ENCODE results near the gene SEH1L. TPM values are rescaled to one million over a fixed set of nuclear protein-coding genes. Genes with fewer than 3 reads are reported as not detected.

SEH1L gene
- total RNA-seq, 2 donors from 2014 or later = 7.9 to 23.9 TPM

DNA sequence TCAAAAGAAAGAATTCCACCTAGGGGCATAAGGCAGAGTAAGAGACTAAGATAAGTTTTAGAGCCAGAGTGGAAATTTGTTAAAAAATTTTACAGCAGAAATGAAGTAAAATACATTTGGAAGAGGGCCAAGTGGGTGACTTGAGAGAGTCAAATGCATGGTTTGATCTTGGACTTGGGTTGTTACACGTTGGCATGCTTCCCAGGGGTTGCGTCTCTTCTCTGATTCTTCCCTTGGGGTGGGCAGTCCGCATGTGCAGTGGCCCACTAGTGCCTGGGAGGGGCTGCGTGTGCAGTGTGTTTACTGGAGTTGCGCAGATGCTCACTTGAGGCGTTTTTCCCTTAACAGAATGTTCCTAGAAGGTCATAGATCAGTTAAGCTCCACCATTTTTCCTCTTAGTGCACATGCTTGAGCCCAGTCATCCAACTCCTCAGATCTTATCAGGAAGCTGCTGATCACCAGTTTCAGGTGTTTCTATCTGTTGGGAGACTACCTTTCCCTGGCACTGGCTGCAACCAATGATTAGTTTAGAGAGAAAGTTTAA, 13.1 kb downstream of the SEH1L start:
- intact Hi-C loops (cut with DNase I) = no loop called here
- Histone ChIP-seq H3K27ac (no peak overlapping the region), H3K27me3 (no peaks in the 10 kb centered on the region), H3K4me1 (no peaks in the 10 kb centered on the region), H3K9me3 (no peaks in the 10 kb centered on the region), H3K36me3 (replicated peaks in 1 of 2; ENCODE audit: insufficient read depth in 1 of 2, low read depth in 2 of 2) (peaks cover 0 to 12% of the 10 kb centered on the region in 2 donors), H3K4me3 (no peak overlapping the region)
- no peak for ATAC-seq
- TF ChIP-seq, protein P1, sequence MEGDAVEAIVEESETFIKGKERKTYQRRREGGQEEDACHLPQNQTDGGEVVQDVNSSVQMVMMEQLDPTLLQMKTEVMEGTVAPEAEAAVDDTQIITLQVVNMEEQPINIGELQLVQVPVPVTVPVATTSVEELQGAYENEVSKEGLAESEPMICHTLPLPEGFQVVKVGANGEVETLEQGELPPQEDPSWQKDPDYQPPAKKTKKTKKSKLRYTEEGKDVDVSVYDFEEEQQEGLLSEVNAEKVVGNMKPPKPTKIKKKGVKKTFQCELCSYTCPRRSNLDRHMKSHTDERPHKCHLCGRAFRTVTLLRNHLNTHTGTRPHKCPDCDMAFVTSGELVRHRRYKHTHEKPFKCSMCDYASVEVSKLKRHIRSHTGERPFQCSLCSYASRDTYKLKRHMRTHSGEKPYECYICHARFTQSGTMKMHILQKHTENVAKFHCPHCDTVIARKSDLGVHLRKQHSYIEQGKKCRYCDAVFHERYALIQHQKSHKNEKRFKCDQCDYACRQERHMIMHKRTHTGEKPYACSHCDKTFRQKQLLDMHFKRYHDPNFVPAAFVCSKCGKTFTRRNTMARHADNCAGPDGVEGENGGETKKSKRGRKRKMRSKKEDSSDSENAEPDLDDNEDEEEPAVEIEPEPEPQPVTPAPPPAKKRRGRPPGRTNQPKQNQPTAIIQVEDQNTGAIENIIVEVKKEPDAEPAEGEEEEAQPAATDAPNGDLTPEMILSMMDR (IDR thresholded peaks at IDR 0.05) = no peak
- TF ChIP-seq POLR2A (IDR thresholded peaks at IDR 0.05) = no peak
- no peak for DNase-seq
- 67 to 69% methylated on average over 5 to 6 of the region's 6 CpGs for WGBS, 2 donors

DNA sequence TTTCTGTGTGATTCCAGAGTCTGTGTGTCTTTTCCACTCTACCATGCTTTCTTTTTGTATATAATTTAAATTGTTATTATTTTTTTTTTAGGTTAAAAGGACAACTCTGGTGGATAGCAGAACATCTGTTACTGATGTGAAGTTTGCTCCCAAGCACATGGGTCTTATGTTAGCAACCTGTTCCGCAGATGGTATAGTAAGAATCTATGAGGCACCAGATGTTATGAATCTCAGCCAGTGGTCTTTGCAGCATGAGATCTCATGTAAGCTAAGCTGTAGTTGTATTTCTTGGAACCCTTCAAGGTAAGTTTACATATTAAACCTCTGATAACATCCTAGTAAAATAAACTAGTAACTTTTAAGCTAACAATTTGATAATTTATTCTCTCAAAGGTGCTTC, 15.3 kb downstream of the SEH1L start:
- DNase-seq = no peak

DNA sequence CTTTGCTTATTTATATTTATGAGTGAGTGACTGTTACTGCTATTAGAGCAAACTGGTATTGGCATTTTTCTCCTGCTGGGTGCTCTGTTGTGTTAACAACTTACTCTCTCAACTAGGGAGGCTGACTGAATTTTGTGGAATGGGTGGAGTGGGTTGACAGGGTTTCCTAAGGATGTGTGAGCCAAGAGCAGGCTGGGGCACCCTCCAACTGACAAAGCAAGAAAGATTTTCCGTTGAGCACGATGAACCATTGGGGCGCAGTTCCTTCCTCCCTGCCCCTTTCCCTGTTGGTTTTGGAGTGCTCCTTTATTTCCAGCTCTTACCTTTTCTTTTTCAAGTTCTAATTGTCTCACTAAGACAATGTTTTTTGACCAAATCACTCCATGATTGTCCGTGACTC, 20.3 kb downstream of the SEH1L start:
- intact Hi-C loops (cut with DNase I) = no loop called here
- H3K27me3 ChIP-seq = no peaks in the 10 kb centered on the region
- ATAC-seq = no peak

More for the DNA sequence above, 15.3 kb downstream of the SEH1L start:
- no peak overlapping the region for H3K27ac ChIP-seq
- no peaks in the 10 kb centered on the region for H3K4me1 ChIP-seq
- H3K27me3 ChIP-seq = no peaks in the 10 kb centered on the region
- no peak for ATAC-seq
- 54 to 64% methylated on average over 1 of the region's 1 CpG for WGBS, 2 donors
- intact Hi-C loops (cut with DNase I) = no loop called here
- TF ChIP-seq POLR2A (IDR thresholded peaks at IDR 0.05) = no peak
- TF ChIP-seq, protein P1 (IDR thresholded peaks at IDR 0.05) = no peak
- peaks cover 0 to 7% of the 10 kb centered on the region in 2 donors for H3K36me3 ChIP-seq (replicated peaks in 1 of 2; ENCODE audit: insufficient read depth in 1 of 2, low read depth in 2 of 2)
- no peak overlapping the region for H3K4me3 ChIP-seq
- H3K9me3 ChIP-seq = no peaks in the 10 kb centered on the region

DNA sequence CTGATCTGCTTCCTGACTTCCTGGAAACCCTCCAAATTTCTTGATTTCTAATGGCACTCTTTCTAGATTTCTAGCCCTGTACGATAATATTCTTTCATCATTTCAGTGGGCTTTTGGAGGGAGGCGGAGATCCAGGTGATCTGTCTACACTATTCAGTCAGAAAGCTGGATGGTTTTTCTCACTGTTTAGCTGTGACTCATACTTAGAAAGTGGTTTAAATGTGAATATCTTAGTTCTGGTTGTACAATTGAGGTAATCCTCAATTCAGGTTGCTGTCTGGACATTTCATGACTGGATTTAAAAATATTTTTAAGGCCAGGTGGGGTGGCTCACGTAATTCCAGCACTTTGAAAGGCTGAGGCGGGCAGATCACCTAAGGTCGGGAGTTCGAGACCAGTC, 20.8 kb downstream of the SEH1L start:
- Histone ChIP-seq H3K4me1 (no peaks in the 10 kb centered on the region), H3K27ac (no peak overlapping the region), H3K9me3 (no peaks in the 10 kb centered on the region), H3K36me3 (replicated peaks in 1 of 2; ENCODE audit: insufficient read depth in 1 of 2, low read depth in 2 of 2) (peaks cover 0 to 5% of the 10 kb centered on the region in 2 donors), H3K27me3 (no peaks in the 10 kb centered on the region), H3K4me3 (no peak overlapping the region)
- TF ChIP-seq, protein P1 (IDR thresholded peaks at IDR 0.05) = no peak
- no peak for DNase-seq
- 94 to 98% methylated on average over 6 of the region's 6 CpGs for WGBS, 2 donors
- intact Hi-C loops (cut with DNase I) = no loop called here
- ATAC-seq = no peak

More for the DNA sequence above, 20.3 kb downstream of the SEH1L start:
- TF ChIP-seq, protein P1 (IDR thresholded peaks at IDR 0.05) = no peak
- TF ChIP-seq POLR2A (IDR thresholded peaks at IDR 0.05) = no peak
- 69 to 92% methylated on average over 4 of the region's 4 CpGs for WGBS, 2 donors
- no peak for DNase-seq
- Histone ChIP-seq H3K4me1 (no peaks in the 10 kb centered on the region), H3K9me3 (no peaks in the 10 kb centered on the region), H3K36me3 (replicated peaks in 1 of 2; ENCODE audit: insufficient read depth in 1 of 2, low read depth in 2 of 2) (peaks cover 0 to 5% of the 10 kb centered on the region in 2 donors), H3K27ac (no peak overlapping the region), H3K4me3 (no peak overlapping the region)

DNA sequence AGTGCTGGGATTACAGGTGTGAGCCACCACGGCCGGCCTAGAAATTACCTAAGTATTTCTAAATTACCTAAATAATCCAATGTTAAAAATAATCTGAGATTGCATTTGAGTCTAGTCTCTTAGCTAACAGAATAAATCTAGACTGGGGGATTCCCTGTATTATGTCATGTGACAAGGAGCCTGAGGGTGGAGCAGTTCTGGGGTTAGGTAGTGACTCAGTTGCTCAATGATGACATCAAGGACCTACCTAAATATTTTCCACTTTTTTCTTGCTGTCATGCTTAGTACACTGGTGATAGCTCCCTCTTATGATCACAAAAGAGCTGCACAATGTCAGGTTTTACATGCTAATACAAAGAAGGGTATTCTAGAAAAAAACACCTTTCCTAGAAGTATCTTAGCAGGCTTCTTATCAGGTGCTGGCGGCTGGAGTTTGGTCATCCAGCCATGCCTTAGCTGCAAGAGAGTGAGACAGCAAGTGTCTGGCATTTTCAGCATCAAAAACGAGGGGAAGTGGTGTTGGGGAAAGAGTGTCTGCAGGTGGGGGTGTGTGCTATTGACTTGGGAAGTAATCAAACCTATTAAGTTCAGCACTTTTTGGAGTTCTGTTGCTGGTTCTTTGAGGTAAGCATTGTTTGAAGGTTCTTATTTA, 25.9 kb downstream of the SEH1L start:
- ATAC-seq (no peak), DNase-seq (no peak)
- Histone ChIP-seq H3K36me3 (replicated peaks in 1 of 2; ENCODE audit: insufficient read depth in 1 of 2, low read depth in 2 of 2) (peaks cover 0 to 9% of the 10 kb centered on the region in 2 donors), H3K27me3 (no peaks in the 10 kb centered on the region), H3K9me3 (no peaks in the 10 kb centered on the region), H3K4me3 (no peak overlapping the region), H3K4me1 (no peaks in the 10 kb centered on the region), H3K27ac (no peak overlapping the region)
- no peak for TF ChIP-seq POLR2A (IDR thresholded peaks at IDR 0.05)
- TF ChIP-seq, protein P1 (IDR thresholded peaks at IDR 0.05) = no peak
- intact Hi-C loops (cut with DNase I) = no loop called here
- WGBS, 2 donors = 76 to 92% methylated on average over 4 of the region's 4 CpGs

Measured in body of pancreas (tissue), 4 donors.